Activated naive CD8-positive, alpha-beta T cell treated with anti-CD3 and anti-CD28 coated beads, Interleukin-2, amount 10 ng/mL, durations not matched to agents 7 days and 5 days (primary cell): ENCODE measurements around the gene FBXO9. TPM values are rescaled to one million over a fixed set of nuclear protein-coding genes. Genes with fewer than 3 reads are reported as not detected.
"Not testable (repeated sequence)": the region's sequence is repeated elsewhere in the genome, so short reads cannot be mapped to it uniquely, and the experiment has no call there.

ENCODE experiments used
- ATAC-seq: fragments of 150-1000 bp; cut with Tn5 transposase; one replicate; pipeline ENCODE4 v1.10.0; 2021; ENCODE audit warnings: low read depth, moderate library complexity
- POLR2A ChIA-PET: fragments of 350-600 bp; sonication (Branson Sonifier 250); formaldehyde crosslinking; loops from one replicate; lab custom pipeline; 2021; ENCODE audit warnings: antibody characterized with exemption; lab: Charles Lee
- DNase-seq: peaks from one replicate; pipeline ENCODE4 v3.0.0; 2021
- H3K27ac Mint-ChIP-seq: one replicate; pipeline ENCODE4 v1.8.0; 2022; ENCODE audit warnings: mild to moderate bottlenecking, mixed read lengths
- H3K27me3 Mint-ChIP-seq: one replicate; pipeline ENCODE4 v1.8.0; 2022; ENCODE audit warnings: mild to moderate bottlenecking, moderate library complexity, mixed read lengths
- H3K36me3 Mint-ChIP-seq: one replicate; pipeline ENCODE4 v1.8.0; 2021; ENCODE audit warnings: mild to moderate bottlenecking, mixed read lengths
- H3K4me1 Mint-ChIP-seq: one replicate; pipeline ENCODE4 v1.8.0; 2021; ENCODE audit warnings: mixed read lengths
- H3K4me3 Mint-ChIP-seq: one replicate; pipeline ENCODE4 v1.8.0; 2022; ENCODE audit warnings: mild to moderate bottlenecking, moderate library complexity, mixed read lengths
- H3K9me3 Mint-ChIP-seq: one replicate; pipeline ENCODE4 v1.8.0; 2021; ENCODE audit warnings: mixed read lengths
- total RNA-seq, 2 experiments: library from RNA; stranded (reverse); gene quantifications; one replicate each; pipeline ENCODE4 v1.2.3, GENCODE V29; 2021

The FBXO9 gene
- total RNA-seq, 2 experiments from 2014 or later, result 70.3 to 74.7 TPM

DNA sequence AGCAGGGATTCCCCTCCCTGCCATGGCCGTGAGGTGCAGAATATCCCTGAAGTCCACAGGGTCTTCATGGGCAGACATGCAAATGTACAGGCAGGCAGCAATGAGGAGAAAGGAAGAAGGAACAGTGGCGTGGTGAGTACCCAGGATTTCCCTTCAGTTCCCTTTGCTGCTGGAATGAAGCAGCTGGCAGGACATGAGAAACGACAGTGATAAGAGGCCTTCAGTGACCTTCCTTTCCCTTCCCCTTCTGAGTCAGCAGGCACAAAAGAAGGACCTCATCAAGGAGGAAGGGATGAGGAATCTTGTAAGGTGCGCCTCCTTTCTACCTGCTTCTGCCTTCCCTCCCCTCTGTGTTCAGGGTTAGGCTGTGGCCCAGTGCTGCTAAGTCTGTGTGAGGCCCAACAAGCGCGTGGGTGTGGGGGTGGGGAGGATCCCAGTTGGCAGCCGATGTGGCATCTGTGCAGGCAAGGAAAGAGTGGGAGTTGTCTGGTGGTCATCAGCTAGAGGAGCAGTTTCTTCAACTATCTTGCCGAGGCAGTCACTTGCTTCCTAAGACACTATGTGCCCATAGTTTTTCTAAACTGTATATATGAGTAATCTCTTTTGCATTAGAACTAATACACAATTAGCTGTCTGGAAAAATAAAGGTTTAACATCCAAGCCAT, 29.5 kb upstream of the FBXO9 start:
- no peak overlapping the region for H3K27ac Mint-ChIP-seq
- peaks cover 20% of the 10 kb centered on the region for H3K36me3 Mint-ChIP-seq
- DNase-seq (no peak), ATAC-seq (no peak)
- no peaks in the 10 kb centered on the region for H3K4me1 Mint-ChIP-seq
- H3K9me3 Mint-ChIP-seq, result no peaks in the 10 kb centered on the region
- no peak overlapping the region for H3K4me3 Mint-ChIP-seq
- no peaks in the 10 kb centered on the region for H3K27me3 Mint-ChIP-seq
- POLR2A ChIA-PET, result no interaction called here

DNA sequence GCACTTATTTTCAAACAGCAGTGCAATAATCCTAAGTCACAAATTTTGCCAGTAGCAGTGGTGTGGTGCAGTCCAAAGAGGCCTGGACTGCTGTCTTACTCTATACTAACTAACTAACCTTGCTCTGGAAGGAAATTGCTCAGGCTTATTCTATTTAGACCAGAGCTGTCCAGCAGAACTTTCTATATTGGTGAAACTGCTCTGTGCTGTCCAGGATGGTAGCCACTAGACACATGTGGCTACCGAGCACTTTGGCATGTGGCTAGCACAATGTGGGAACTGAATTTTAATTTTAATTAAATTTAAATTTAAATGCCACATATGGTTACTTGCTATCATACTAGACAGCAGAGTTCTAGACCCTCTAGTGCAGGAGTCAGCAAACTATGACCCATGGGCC, 27.1 kb upstream of the FBXO9 start:
- peaks cover 25% of the 10 kb centered on the region for H3K36me3 Mint-ChIP-seq
- POLR2A ChIA-PET, result no interaction called here
- no peak for DNase-seq
- no peak overlapping the region for H3K27ac Mint-ChIP-seq
- H3K4me1 Mint-ChIP-seq, result no peaks in the 10 kb centered on the region
- ATAC-seq, result no peak
- H3K4me3 Mint-ChIP-seq, result no peak overlapping the region
- H3K27me3 Mint-ChIP-seq, result no peaks in the 10 kb centered on the region
- no peaks in the 10 kb centered on the region for H3K9me3 Mint-ChIP-seq

DNA sequence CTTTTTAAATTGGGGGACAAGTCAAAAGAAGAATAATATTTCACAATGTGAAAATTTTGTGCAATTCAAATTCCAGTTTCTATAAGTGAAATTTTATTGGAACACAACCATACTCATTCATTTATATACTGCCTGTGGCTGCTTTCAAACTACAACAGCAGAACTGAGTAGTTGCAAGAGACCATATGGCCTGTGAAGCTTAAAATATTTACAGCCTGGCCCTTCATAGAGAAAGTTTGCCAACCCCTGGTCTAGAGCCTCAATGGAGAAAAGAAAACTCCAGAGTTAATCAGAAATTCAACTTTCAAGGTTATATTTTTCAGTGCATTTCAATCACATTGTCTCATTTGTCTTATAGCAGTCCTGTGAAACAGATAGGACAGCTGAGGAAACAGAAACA, 26.6 kb upstream of the FBXO9 start:
- no peak for ATAC-seq
- H3K4me1 Mint-ChIP-seq, result no peaks in the 10 kb centered on the region
- H3K36me3 Mint-ChIP-seq, result peaks cover 21% of the 10 kb centered on the region
- POLR2A ChIA-PET, result interaction anchor here (0.5 kb wide), 1 partner anchor 152 kb away, joined by 3 read pairs; no protein-coding TSS in a partner anchor
- no peak overlapping the region for H3K4me3 Mint-ChIP-seq
- H3K27me3 Mint-ChIP-seq, result no peaks in the 10 kb centered on the region
- DNase-seq, result no peak
- no peak overlapping the region for H3K27ac Mint-ChIP-seq
- H3K9me3 Mint-ChIP-seq, result no peaks in the 10 kb centered on the region

DNA sequence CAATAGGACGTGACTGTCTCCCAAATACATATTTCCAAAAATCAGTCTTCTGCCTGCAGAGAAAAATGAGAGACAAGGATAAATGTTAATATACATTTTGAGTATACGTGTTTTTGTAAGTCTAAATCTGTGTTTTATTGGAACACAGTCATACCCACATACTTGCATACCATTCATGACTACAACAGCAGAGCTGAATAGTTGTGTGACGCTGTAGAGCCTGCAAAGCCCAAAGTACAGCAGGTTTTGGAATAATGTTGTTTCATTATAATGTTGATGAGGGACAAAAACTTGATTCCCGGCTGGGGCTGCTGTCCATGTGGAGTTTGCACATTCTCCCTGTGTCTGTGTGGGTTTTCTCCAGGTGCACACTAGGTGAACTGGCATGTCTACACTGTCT, 23.8 kb upstream of the FBXO9 start:
- POLR2A ChIA-PET, result no interaction called here
- Mint-ChIP-seq H3K36me3 (peaks cover 22% of the 10 kb centered on the region), H3K9me3 (no peaks in the 10 kb centered on the region), H3K27me3 (no peaks in the 10 kb centered on the region), H3K4me3 (no peak overlapping the region), H3K27ac (no peak overlapping the region), H3K4me1 (no peaks in the 10 kb centered on the region)
- ATAC-seq, result no peak
- no peak for DNase-seq

DNA sequence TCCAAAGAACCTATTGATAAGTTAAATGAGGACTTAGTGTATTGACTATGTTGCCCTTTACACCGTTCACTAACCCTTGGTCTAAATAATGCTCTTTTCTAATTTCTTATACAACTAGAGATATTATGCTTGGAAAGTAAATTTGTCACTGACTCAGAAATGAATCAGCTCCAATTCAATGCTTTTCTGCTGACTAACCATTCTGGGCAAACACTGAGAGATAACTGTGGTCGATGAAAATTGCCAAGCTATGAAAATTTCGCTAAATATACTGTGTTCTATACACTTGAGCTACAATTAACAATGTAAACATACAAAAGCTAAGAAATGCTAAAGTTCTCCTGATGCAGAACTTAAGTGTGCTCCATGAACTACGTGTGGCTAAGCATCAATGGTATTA, 23.1 kb upstream of the FBXO9 start:
- peaks cover 18% of the 10 kb centered on the region for H3K36me3 Mint-ChIP-seq
- no peak overlapping the region for H3K27ac Mint-ChIP-seq
- H3K27me3 Mint-ChIP-seq, result no peaks in the 10 kb centered on the region
- DNase-seq, result no peak
- H3K9me3 Mint-ChIP-seq, result no peaks in the 10 kb centered on the region
- POLR2A ChIA-PET, result no interaction called here
- no peaks in the 10 kb centered on the region for H3K4me1 Mint-ChIP-seq
- H3K4me3 Mint-ChIP-seq, result no peak overlapping the region
- no peak for ATAC-seq

GRCh38 chr6:53043581-53043980, 21.6 kb upstream of the FBXO9 start:
- Mint-ChIP-seq H3K27ac (no peak overlapping the region), H3K4me1 (peaks cover 10% of the 10 kb centered on the region), H3K4me3 (no peak overlapping the region), H3K27me3 (no peaks in the 10 kb centered on the region), H3K36me3 (peaks cover 18% of the 10 kb centered on the region), H3K9me3 (no peaks in the 10 kb centered on the region)
- ATAC-seq, result no peak
- POLR2A ChIA-PET, result no interaction called here
- DNase-seq, result no peak

- POLR2A ChIA-PET, result no interaction called here
Measured at GRCh38 chr6:53044071-53044470, 21.1 kb upstream of the FBXO9 start.

DNA sequence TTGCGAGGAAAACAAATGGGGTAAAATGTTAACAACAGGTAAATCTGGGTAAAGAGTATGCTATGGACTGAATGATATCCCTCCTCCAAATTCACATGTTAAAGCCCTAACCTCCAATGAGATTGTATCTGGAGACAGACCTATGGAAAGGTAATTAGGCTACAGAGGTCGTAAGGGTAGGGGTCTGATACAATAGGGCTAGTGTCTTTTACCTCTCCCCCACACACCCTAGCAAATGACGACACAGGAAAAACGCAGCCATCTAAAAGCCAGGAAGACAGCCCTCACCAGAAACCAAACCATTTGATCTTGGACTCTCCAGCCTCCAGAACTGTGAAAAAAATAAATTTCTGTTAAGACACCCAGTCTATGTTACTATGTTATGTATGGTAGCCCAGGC, 20.6 kb upstream of the FBXO9 start:
- POLR2A ChIA-PET, result no interaction called here
- Mint-ChIP-seq H3K27ac (no peak overlapping the region), H3K36me3 (peaks cover 16% of the 10 kb centered on the region), H3K4me1 (peaks cover 19% of the 10 kb centered on the region), H3K27me3 (no peaks in the 10 kb centered on the region), H3K9me3 (no peaks in the 10 kb centered on the region), H3K4me3 (no peak overlapping the region)
- ATAC-seq (no peak), DNase-seq (no peak)

More at GRCh38 chr6:53044071-53044470, 21.1 kb upstream of the FBXO9 start:
- H3K9me3 Mint-ChIP-seq, result no peaks in the 10 kb centered on the region
- no peak overlapping the region for H3K27ac Mint-ChIP-seq
- no peak overlapping the region for H3K4me3 Mint-ChIP-seq
- H3K36me3 Mint-ChIP-seq, result peaks cover 18% of the 10 kb centered on the region
- ATAC-seq, result no peak
- H3K27me3 Mint-ChIP-seq, result no peaks in the 10 kb centered on the region
- no peak for DNase-seq
- peaks cover 15% of the 10 kb centered on the region for H3K4me1 Mint-ChIP-seq

- peaks cover 19% of the 10 kb centered on the region for H3K4me1 Mint-ChIP-seq
- no peak for ATAC-seq
- no peak overlapping the region for H3K27ac Mint-ChIP-seq
- H3K36me3 Mint-ChIP-seq, result peaks cover 3% of the 10 kb centered on the region
- no peak for DNase-seq
- H3K9me3 Mint-ChIP-seq, result no peaks in the 10 kb centered on the region
- no peaks in the 10 kb centered on the region for H3K27me3 Mint-ChIP-seq
- H3K4me3 Mint-ChIP-seq, result no peak overlapping the region
- POLR2A ChIA-PET, result no interaction called here
Measured at GRCh38 chr6:53045891-53046673, 19.1 kb upstream of the FBXO9 start.

DNA sequence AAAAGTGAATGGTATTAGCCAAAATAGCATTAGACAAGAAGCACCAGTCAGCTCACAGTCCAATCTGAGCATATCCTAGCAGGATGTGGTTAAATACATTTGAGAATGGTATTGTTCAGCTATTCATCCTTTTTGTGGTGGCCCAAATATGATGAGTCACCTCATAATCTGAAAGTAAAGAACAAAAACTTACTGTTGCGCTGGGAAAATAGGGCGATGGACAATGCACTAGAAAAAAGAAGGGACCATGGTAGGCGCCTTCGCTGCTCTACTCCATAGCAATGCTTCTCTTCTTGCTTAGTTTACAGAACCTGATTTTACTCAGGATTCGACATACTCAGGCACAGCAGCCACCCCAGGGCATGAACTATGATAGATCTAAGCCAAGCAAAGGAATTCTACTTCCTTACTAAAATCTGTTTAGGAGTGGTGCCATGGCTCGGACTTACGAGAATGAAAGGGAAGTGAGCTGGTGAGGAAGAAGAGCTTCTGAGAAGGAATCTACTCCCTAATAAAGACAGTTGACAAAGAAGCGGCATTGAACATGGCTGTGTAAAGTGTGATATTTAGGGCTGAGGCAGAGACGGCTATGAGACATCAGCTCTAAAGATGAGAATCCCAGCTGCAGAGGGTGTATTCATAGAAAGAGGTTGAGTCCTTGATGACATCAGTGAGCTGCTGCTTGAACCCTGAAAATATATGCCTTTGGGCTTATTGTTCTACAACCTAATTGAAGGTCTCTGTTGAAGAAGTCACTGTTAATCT, 16.6 kb upstream of the FBXO9 start:
- ATAC-seq, result peak; percentile 92
- peaks cover 19% of the 10 kb centered on the region for H3K4me1 Mint-ChIP-seq
- POLR2A ChIA-PET, result interaction anchor here (1.0 to 1.1 kb wide), 2 partner anchors 18 to 65 kb away, joined by 3 to 4 read pairs; no protein-coding TSS in a partner anchor
- peak overlapping the region; percentile 12 for H3K27ac Mint-ChIP-seq
- H3K4me3 Mint-ChIP-seq, result peak overlapping the region; percentile 71
- peaks cover 5% of the 10 kb centered on the region for H3K36me3 Mint-ChIP-seq
- no peak for DNase-seq
- H3K9me3 Mint-ChIP-seq, result no peaks in the 10 kb centered on the region
- no peaks in the 10 kb centered on the region for H3K27me3 Mint-ChIP-seq

- H3K9me3 Mint-ChIP-seq, result no peaks in the 10 kb centered on the region
- peaks cover 4% of the 10 kb centered on the region for H3K36me3 Mint-ChIP-seq
- H3K4me1 Mint-ChIP-seq, result peaks cover 19% of the 10 kb centered on the region
- DNase-seq (no peak), ATAC-seq (no peak)
- POLR2A ChIA-PET, result interaction anchor here (1.0 kb wide), 1 partner anchor 17 kb away, joined by 3 read pairs; no protein-coding TSS in a partner anchor
- H3K27ac Mint-ChIP-seq, result no peak overlapping the region
- H3K4me3 Mint-ChIP-seq, result no peak overlapping the region
- no peaks in the 10 kb centered on the region for H3K27me3 Mint-ChIP-seq
Measured at GRCh38 chr6:53049415-53049814, 15.8 kb upstream of the FBXO9 start.

DNA sequence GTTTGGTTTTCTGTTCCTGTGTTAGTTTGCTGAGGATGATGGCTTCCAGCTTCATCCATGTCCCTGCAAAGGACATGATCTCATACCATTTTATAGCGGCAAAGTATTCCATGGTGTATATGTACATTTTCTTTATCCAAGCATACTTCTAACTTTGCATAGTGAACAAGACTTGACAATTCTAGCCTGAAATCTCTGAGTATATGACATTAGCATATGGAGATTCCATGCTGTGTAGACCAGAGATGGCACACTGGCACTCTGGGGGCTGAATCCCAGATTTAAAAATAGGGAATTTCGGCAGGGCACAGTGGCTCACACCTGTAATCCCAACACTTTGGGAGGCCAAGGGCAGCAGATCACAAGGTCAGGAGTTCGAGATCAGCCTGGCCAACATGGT, 13.1 kb upstream of the FBXO9 start:
- H3K4me3 Mint-ChIP-seq, H3K27me3 Mint-ChIP-seq, ATAC-seq, POLR2A ChIA-PET, DNase-seq, H3K27ac Mint-ChIP-seq, H3K36me3 Mint-ChIP-seq, H3K9me3 Mint-ChIP-seq: not testable (repeated sequence)
- peaks cover 19% of the 10 kb centered on the region for H3K4me1 Mint-ChIP-seq

DNA sequence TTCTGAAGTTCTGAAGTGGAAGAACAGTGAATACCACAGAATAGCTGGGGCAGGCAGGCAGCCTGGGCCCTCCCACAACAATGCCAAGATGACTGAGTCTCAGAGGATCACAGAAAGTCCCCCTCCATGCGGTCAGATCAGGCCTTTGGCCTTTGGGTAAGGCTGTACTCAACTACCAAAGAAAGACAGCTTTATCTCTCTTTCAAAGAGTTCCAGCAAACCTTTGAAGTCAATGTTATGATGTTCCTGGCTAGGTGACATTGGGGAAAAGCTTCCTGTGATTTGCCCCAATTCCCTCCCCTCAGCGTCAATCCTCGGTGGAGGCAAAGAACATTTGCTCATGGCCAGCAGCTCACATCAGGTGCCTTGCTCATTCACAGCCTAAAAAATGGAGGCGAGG, 10.7 kb upstream of the FBXO9 start:
- peaks cover 13% of the 10 kb centered on the region for H3K4me1 Mint-ChIP-seq
- ATAC-seq, result no peak
- POLR2A ChIA-PET, result no interaction called here

More for the DNA sequence above, 10.7 kb upstream of the FBXO9 start:
- no peak for DNase-seq
- no peak overlapping the region for H3K4me3 Mint-ChIP-seq
- no peaks in the 10 kb centered on the region for H3K9me3 Mint-ChIP-seq
- H3K27me3 Mint-ChIP-seq, result no peaks in the 10 kb centered on the region
- no peak overlapping the region for H3K27ac Mint-ChIP-seq
- peaks cover 4% of the 10 kb centered on the region for H3K36me3 Mint-ChIP-seq
